ENCODE results near the gene SRSF2.

DNA sequence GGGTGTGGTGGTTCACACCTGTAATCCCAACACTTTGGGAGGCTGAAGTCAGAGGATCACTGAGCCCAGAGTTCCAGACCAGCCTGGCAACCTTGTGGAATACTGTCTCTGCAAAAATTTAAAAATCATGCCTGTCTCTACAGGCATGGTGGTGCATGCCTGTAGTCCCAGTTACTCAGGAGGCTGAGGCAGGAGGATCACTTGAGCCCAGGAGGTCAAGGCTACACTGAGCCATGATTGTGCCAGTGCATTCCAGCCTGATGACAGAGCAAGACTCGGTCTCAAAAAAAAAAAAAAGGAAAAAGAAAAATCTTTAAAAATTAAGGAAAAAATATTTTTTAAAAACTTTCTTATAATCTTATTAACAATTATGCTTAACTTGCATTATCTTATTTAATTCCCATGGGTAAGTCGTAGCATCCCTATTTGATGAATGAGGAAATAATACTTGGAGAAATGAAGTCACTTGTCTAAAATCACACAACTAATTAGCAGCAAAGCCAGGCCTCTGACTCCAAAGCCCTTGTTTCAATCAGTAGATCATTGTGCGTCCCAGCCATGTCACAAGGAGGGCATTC is 14.4 kb upstream of the SRSF2 start:
- TF ChIP-seq, protein P1, sequence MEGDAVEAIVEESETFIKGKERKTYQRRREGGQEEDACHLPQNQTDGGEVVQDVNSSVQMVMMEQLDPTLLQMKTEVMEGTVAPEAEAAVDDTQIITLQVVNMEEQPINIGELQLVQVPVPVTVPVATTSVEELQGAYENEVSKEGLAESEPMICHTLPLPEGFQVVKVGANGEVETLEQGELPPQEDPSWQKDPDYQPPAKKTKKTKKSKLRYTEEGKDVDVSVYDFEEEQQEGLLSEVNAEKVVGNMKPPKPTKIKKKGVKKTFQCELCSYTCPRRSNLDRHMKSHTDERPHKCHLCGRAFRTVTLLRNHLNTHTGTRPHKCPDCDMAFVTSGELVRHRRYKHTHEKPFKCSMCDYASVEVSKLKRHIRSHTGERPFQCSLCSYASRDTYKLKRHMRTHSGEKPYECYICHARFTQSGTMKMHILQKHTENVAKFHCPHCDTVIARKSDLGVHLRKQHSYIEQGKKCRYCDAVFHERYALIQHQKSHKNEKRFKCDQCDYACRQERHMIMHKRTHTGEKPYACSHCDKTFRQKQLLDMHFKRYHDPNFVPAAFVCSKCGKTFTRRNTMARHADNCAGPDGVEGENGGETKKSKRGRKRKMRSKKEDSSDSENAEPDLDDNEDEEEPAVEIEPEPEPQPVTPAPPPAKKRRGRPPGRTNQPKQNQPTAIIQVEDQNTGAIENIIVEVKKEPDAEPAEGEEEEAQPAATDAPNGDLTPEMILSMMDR (conservative IDR thresholded peaks at IDR 0.05; ENCODE audit: low read length) = no peak
- TF ChIP-seq EZH2phosphoT487 (IDR thresholded peaks at IDR 0.05; ENCODE audit: borderline replicate concordance) = no peak
